NCI-H345 (cell line): Measurements from ENCODE around the gene ARHGAP24.
A peak's percentile ranks its signal among the peaks of the same experiment; 100 is the strongest.

Experiments used
- DNase-seq: peaks from one replicate; lab custom pipeline; 2025; lab: John Stamatoyannopoulos, UW

The ARHGAP24 gene

GRCh38 chr4:85580489-85580888, 105.5 kb downstream of the ARHGAP24 start:
- DNase-seq, result no peak

GRCh38 chr4:85587952-85588351, 113.0 kb downstream of the ARHGAP24 start:
- DNase-seq, result no peak

- no peak for DNase-seq
Observed at GRCh38 chr4:85591406-85592098, 116.6 kb downstream of the ARHGAP24 start.

GRCh38 chr4:85595098-85595775, 120.3 kb downstream of the ARHGAP24 start:
- DNase-seq, result no peak

GRCh38 chr4:85595796-85596559, 121.0 kb downstream of the ARHGAP24 start:
- no peak for DNase-seq

GRCh38 chr4:85598936-85599335, 124.0 kb downstream of the ARHGAP24 start:
- DNase-seq, result peak; percentile 37

- no peak for DNase-seq
Observed at GRCh38 chr4:85600501-85600900, 125.6 kb downstream of the ARHGAP24 start.

- no peak for DNase-seq
Observed at GRCh38 chr4:85603437-85604336, 128.7 kb downstream of the ARHGAP24 start.

GRCh38 chr4:85606505-85606904, 131.6 kb downstream of the ARHGAP24 start:
- no peak for DNase-seq

- DNase-seq, result peak; percentile 58
Observed at GRCh38 chr4:85607624-85608023, 132.7 kb downstream of the ARHGAP24 start.

GRCh38 chr4:85610450-85610849, 135.5 kb downstream of the ARHGAP24 start:
- no peak for DNase-seq

- DNase-seq, result no peak
Observed at GRCh38 chr4:85611661-85612060, 136.7 kb downstream of the ARHGAP24 start.

GRCh38 chr4:85613901-85614300, 139.0 kb downstream of the ARHGAP24 start:
- DNase-seq, result no peak

GRCh38 chr4:85615952-85616351, 141.0 kb downstream of the ARHGAP24 start:
- DNase-seq, result no peak

- DNase-seq, result no peak
Observed at GRCh38 chr4:85617202-85617601, 142.3 kb downstream of the ARHGAP24 start.

GRCh38 chr4:85632981-85633380, 158.0 kb downstream of the ARHGAP24 start:
- no peak for DNase-seq

- no peak for DNase-seq
Observed at GRCh38 chr4:85637778-85638177, 162.8 kb downstream of the ARHGAP24 start.

- DNase-seq, result no peak
Observed at GRCh38 chr4:85639946-85640345, 165.0 kb downstream of the ARHGAP24 start.

GRCh38 chr4:85642356-85643100, 167.6 kb downstream of the ARHGAP24 start:
- DNase-seq, result no peak

GRCh38 chr4:85644061-85644460, 169.1 kb downstream of the ARHGAP24 start:
- DNase-seq, result no peak

GRCh38 chr4:85650908-85651307, 176.0 kb downstream of the ARHGAP24 start:
- DNase-seq, result no peak
